Measurements from ENCODE around the gene LAMA5. TPM values are rescaled to one million over a fixed set of nuclear protein-coding genes. Genes with fewer than 3 reads are reported as not detected.

LAMA5 gene
- total RNA-seq, 1 donor from 2014 or later: 35.0 TPM

GRCh38 chr20:62357187-62357667 lies 9.9 kb downstream of the LAMA5 start:
- H3K4me3 Mint-ChIP-seq: no peak overlapping the region
- H3K4me1 Mint-ChIP-seq: peaks cover 8% of the 10 kb centered on the region
- DNase-seq (ENCODE audit: low read depth, low spot score): no peak
- no peaks in the 10 kb centered on the region for H3K9me3 Mint-ChIP-seq
- H3K27ac Mint-ChIP-seq (ENCODE audit: unreplicated experiment): no peak overlapping the region
- no peaks in the 10 kb centered on the region for H3K27me3 Mint-ChIP-seq (ENCODE audit: low read depth)
- no peak for TF ChIP-seq CTCF (conservative IDR thresholded peaks at IDR 0.05)
- no peaks in the 10 kb centered on the region for H3K36me3 Mint-ChIP-seq (ENCODE audit: low read depth)

- H3K27me3 Mint-ChIP-seq (ENCODE audit: low read depth): no peaks in the 10 kb centered on the region
Measured at GRCh38 chr20:62356589-62357186, 10.4 kb downstream of the LAMA5 start.

GRCh38 chr20:62355878-62356588 lies 11.1 kb downstream of the LAMA5 start:
- Mint-ChIP-seq H3K4me3 (no peak overlapping the region), H3K4me1 (peaks cover 8% of the 10 kb centered on the region), H3K36me3 (ENCODE audit: low read depth) (no peaks in the 10 kb centered on the region), H3K27me3 (ENCODE audit: low read depth) (no peaks in the 10 kb centered on the region), H3K27ac (ENCODE audit: unreplicated experiment) (peak overlapping the region; percentile 19), H3K9me3 (no peaks in the 10 kb centered on the region)
- no peak for TF ChIP-seq CTCF (conservative IDR thresholded peaks at IDR 0.05)
- no peak for DNase-seq (ENCODE audit: low read depth, low spot score)

More at GRCh38 chr20:62356589-62357186, 10.4 kb downstream of the LAMA5 start:
- H3K27ac Mint-ChIP-seq (ENCODE audit: unreplicated experiment): no peak overlapping the region
- H3K4me1 Mint-ChIP-seq: peaks cover 8% of the 10 kb centered on the region
- H3K4me3 Mint-ChIP-seq: no peak overlapping the region
- no peaks in the 10 kb centered on the region for H3K9me3 Mint-ChIP-seq
- no peak for DNase-seq (ENCODE audit: low read depth, low spot score)
- H3K36me3 Mint-ChIP-seq (ENCODE audit: low read depth): no peaks in the 10 kb centered on the region
- TF ChIP-seq CTCF (conservative IDR thresholded peaks at IDR 0.05): no peak

GRCh38 chr20:62355516-62355877 lies 11.6 kb downstream of the LAMA5 start:
- DNase-seq (ENCODE audit: low read depth, low spot score): no peak
- Mint-ChIP-seq H3K36me3 (ENCODE audit: low read depth) (no peaks in the 10 kb centered on the region), H3K9me3 (no peaks in the 10 kb centered on the region), H3K4me1 (peaks cover 8% of the 10 kb centered on the region), H3K4me3 (no peak overlapping the region), H3K27ac (ENCODE audit: unreplicated experiment) (no peak overlapping the region), H3K27me3 (ENCODE audit: low read depth) (no peaks in the 10 kb centered on the region)
- TF ChIP-seq CTCF (conservative IDR thresholded peaks at IDR 0.05): no peak

- Mint-ChIP-seq H3K36me3 (ENCODE audit: low read depth) (no peaks in the 10 kb centered on the region), H3K4me3 (no peak overlapping the region), H3K27me3 (ENCODE audit: low read depth) (no peaks in the 10 kb centered on the region), H3K27ac (ENCODE audit: unreplicated experiment) (no peak overlapping the region), H3K4me1 (peaks cover 8% of the 10 kb centered on the region), H3K9me3 (no peaks in the 10 kb centered on the region)
- no peak for TF ChIP-seq CTCF (conservative IDR thresholded peaks at IDR 0.05)
- no peak for DNase-seq (ENCODE audit: low read depth, low spot score)
Measured at GRCh38 chr20:62354811-62355341, 12.2 kb downstream of the LAMA5 start.
